ENCODE measurements around the gene WHRN. TPM values are rescaled to one million over a fixed set of nuclear protein-coding genes. Genes with fewer than 3 reads are reported as not detected.

Gene WHRN
- total RNA-seq, 2 donors from 2014 or later = 3.3 to 3.6 TPM

DNA sequence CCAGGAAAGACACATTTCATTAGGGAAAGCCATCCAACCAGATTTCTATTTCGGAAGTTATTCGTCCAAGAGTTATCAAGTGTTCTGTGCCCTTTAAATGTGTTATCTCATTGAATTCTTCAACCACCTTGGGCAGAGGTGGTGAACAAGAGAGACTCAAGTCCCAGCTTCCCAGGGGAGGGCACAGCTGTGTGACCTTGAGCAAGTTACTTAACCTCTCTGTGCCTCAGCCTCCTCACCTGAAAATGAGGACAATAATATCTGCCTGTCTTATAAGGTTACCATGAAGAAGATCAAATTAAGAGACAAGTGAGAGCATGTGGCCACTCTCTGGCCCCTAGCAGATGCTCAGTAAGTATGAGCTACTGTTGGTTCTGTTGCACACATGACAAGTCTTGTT, 37.4 kb downstream of the WHRN start:
- no peaks in the 10 kb centered on the region for H3K36me3 ChIP-seq
- intact Hi-C loops (cut with DNase I) = no loop called here
- TF ChIP-seq, protein P1, sequence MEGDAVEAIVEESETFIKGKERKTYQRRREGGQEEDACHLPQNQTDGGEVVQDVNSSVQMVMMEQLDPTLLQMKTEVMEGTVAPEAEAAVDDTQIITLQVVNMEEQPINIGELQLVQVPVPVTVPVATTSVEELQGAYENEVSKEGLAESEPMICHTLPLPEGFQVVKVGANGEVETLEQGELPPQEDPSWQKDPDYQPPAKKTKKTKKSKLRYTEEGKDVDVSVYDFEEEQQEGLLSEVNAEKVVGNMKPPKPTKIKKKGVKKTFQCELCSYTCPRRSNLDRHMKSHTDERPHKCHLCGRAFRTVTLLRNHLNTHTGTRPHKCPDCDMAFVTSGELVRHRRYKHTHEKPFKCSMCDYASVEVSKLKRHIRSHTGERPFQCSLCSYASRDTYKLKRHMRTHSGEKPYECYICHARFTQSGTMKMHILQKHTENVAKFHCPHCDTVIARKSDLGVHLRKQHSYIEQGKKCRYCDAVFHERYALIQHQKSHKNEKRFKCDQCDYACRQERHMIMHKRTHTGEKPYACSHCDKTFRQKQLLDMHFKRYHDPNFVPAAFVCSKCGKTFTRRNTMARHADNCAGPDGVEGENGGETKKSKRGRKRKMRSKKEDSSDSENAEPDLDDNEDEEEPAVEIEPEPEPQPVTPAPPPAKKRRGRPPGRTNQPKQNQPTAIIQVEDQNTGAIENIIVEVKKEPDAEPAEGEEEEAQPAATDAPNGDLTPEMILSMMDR (IDR thresholded peaks at IDR 0.05) = no peak
- DNase-seq = no peak
- no peaks in the 10 kb centered on the region for H3K27me3 ChIP-seq
- no peak overlapping the region for H3K27ac ChIP-seq
- no peaks in the 10 kb centered on the region for H3K9me3 ChIP-seq
- H3K4me3 ChIP-seq = no peak overlapping the region
- no peaks in the 10 kb centered on the region for H3K4me1 ChIP-seq
- H3K9ac ChIP-seq (ENCODE audit: low read depth in 2 of 2, low read length in 2 of 2) = no peak overlapping the region

DNA sequence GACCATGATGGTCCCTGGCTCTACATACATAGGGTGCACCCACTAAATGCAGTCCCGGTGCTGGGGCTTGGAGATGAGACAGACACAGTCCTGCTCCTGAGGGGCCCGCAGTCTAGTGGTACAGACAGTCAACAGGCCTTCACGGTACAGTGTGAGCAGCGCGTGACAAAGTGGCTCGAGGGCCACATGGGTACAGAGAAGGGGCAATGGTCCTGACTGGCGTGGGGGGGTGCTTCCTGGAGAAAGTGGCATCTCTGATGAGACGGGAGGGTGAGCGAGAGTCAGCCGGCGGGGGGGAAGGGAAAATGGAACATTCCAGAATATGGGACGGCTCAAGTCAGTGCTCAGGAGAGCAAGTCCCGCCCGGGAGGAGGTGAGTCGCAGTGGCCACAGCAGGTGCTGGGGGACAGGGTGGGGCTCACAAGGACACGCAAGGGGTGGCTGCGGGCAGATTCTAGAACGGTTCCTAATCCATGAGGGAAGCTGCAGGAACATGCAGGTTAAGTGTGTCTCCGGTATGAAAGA, 38.0 kb downstream of the WHRN start:
- no peaks in the 10 kb centered on the region for H3K27me3 ChIP-seq
- no peak overlapping the region for H3K27ac ChIP-seq
- H3K9me3 ChIP-seq = no peaks in the 10 kb centered on the region
- no peak for DNase-seq
- no peak overlapping the region for H3K4me3 ChIP-seq
- TF ChIP-seq, protein P1 (IDR thresholded peaks at IDR 0.05) = no peak
- no peaks in the 10 kb centered on the region for H3K36me3 ChIP-seq
- no peak overlapping the region for H3K9ac ChIP-seq (ENCODE audit: low read depth in 2 of 2, low read length in 2 of 2)
- intact Hi-C loops (cut with DNase I) = no loop called here
- no peaks in the 10 kb centered on the region for H3K4me1 ChIP-seq

DNA sequence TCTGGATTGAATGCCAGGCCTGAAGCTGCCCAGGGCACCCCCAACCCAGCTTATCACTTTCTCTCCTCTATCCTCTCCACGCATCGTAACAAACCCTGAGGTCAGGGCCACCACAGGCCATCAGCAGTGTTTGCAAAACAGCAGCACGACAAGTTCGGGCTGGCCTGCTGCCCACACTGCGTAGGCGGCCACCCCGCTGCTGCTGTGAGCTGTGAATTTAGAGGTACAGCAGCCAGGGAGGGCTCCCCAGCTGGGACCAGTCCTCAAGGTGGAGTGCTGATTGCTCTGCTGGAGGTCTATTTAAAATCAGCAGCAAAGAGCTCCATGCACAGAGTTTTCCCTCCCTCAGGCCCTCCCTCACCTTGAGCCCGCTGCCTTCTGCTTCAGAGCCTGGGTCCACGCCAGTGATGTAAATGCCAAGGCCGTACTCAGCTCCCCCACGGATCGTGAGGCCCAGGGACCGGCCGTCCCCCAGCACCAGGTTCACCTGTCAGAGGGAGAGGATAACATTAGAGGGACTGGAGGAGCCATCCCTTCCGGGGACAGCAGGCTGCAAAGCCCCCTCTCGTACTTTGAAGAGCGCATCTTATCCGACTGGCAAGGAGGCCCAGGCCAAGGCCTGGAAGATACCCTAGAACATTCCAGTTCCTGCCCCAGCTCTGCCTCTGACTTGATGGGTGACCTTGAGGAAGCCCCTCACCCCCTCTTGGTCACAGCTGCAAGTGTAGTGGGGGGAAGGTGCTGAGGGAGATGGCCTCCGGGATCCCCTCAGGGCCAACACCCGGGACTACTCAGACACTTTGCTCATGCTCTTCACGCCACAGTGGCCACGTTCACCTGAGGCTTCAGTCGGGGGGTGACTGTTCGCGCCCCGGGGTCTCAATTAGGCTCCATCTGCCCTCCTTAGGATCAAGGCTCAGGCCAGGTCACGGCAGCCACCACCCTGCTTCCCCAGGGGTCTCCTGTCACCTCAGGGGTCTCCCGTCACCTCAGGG, 39.1 kb downstream of the WHRN start:
- no peak overlapping the region for H3K9ac ChIP-seq (ENCODE audit: low read depth in 2 of 2, low read length in 2 of 2)
- no peaks in the 10 kb centered on the region for H3K36me3 ChIP-seq
- H3K4me1 ChIP-seq = no peaks in the 10 kb centered on the region
- intact Hi-C loops (cut with DNase I) = no loop called here
- TF ChIP-seq, protein P1 (IDR thresholded peaks at IDR 0.05) = no peak
- no peak for DNase-seq
- no peak overlapping the region for H3K27ac ChIP-seq
- H3K4me3 ChIP-seq = no peak overlapping the region
- H3K9me3 ChIP-seq = no peaks in the 10 kb centered on the region
- no peaks in the 10 kb centered on the region for H3K27me3 ChIP-seq

DNA sequence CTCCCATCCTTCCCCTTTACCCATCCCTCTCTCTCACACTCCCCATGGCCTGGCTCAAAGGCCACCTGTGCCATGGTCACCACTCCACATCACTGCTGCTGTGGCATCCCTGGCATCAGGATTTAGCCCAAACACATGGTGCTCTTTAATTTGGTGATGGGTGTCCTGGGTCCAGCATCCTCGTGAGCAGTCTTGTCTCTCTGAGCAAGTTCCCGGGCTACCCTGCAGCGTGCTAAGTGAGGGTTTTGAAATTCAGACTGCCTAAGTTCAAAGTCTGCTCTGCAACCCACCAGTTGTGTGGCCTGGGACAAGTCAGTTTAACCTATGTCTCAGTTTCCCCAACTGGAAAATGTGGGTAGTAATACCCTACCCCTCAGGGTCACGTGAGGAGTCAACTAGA, 39.9 kb downstream of the WHRN start:
- intact Hi-C loops (cut with DNase I) = no loop called here
- TF ChIP-seq, protein P1 (IDR thresholded peaks at IDR 0.05) = no peak

DNA sequence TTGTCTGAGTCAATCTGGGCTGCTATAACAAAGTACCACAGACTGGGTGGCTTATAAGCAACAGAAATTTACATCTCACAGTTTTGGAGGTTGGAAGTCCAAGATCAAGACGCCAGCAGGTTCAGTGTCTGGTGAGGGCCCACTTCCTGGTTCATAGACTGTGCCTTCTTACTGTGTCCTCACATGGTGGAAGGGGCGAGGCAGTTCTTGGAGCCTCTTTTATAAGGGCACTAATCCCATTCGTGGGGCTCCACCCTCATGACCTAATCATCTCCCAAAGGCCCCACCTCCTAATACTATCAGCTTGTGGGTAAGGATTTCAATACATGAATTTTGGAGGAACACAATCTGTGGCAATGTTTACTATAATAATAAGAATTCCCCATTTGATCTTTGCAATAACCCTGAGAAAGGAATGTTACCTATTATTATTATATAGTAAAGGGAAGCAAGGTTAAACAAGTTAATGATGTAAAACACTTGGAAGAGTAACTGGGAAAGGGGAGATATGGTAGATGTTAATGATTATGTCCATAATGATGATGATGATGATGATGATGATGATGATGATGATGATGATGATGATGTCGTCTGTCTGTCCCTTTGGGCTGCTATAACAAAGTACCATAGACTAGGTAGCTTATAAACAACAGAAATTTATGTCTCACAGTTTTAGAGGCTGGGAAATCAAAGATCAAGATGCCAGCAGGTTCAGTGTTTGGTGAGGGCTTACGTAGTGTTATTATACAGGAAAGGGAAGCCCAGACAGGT, 40.8 kb downstream of the WHRN start:
- Histone ChIP-seq H3K27me3 (no peaks in the 10 kb centered on the region), H3K27ac (no peak overlapping the region), H3K4me1 (no peaks in the 10 kb centered on the region), H3K36me3 (no peaks in the 10 kb centered on the region), H3K4me3 (no peak overlapping the region), H3K9me3 (no peaks in the 10 kb centered on the region), H3K9ac (ENCODE audit: low read depth in 2 of 2, low read length in 2 of 2) (no peak overlapping the region)
- TF ChIP-seq, protein P1 (IDR thresholded peaks at IDR 0.05) = no peak
- intact Hi-C loops (cut with DNase I) = no loop called here
- no peak for DNase-seq

More for the DNA sequence above, 39.9 kb downstream of the WHRN start:
- Histone ChIP-seq H3K9ac (ENCODE audit: low read depth in 2 of 2, low read length in 2 of 2) (no peak overlapping the region), H3K36me3 (no peaks in the 10 kb centered on the region), H3K27me3 (no peaks in the 10 kb centered on the region), H3K9me3 (no peaks in the 10 kb centered on the region), H3K27ac (no peak overlapping the region), H3K4me1 (no peaks in the 10 kb centered on the region), H3K4me3 (no peak overlapping the region)
- no peak for DNase-seq

Data from colonic mucosa (tissue), 4 donors.